PC-9 (cell line): ENCODE data around the gene B4GALT6. TPM values are rescaled to one million over a fixed set of nuclear protein-coding genes. Genes with fewer than 3 reads are reported as not detected.

Experiments used
- BruUV-seq: library from RNA; stranded (reverse); fragments of 400-500 nt; replicated peaks from 2 replicates; lab custom pipeline; 2021; lab: Mats Ljungman, UMichigan
- CTCF ChIA-PET: fragments of 300-600 bp; sonication (Branson Sonifier 250); formaldehyde crosslinking; loops from one replicate; lab custom pipeline; 2022; ENCODE audit warnings: antibody characterized with exemption; lab: Charles Lee
- POLR2A ChIA-PET: fragments of 300-600 bp; sonication (Branson Sonifier 250); formaldehyde crosslinking; loops from one replicate; lab custom pipeline; 2022; ENCODE audit warnings: antibody characterized with exemption; ENCODE audit not compliant: unreplicated experiment; lab: Charles Lee
- DNase-seq, 2 experiments: peaks; one replicate each; pipeline versions ENCODE4 v3.0.0 to v3.0.0-alpha.2; 2015 to 2022; ENCODE audit warnings: mixed read lengths in 1 of 2
- H2AFZ ChIP-seq: fragments of 200-600 bp; sonication (generic); 2 replicates; pipeline ENCODE4 v1.8.1; 2017; ENCODE audit warnings: antibody characterized with exemption
- H3F3A ChIP-seq: fragments of 200-600 bp; sonication (generic); 2 replicates; pipeline ENCODE4 v1.8.1; 2017; ENCODE audit warnings: antibody characterized with exemption, mild to moderate bottlenecking, low read depth; ENCODE audit not compliant: insufficient read depth
- H3K27ac ChIP-seq: fragments of 200-600 bp; sonication (generic); 2 replicates; pipeline ENCODE4 v1.6.1; 2016; ENCODE audit warnings: mixed run types
- H3K27me3 ChIP-seq: fragments of 200-600 bp; sonication (generic); 2 replicates; pipeline ENCODE4 v1.6.1; 2016; ENCODE audit warnings: low read depth, mixed run types; ENCODE audit not compliant: insufficient read depth
- H3K36me3 ChIP-seq: fragments of 200-600 bp; sonication (generic); 2 replicates; pipeline ENCODE4 v1.6.1; 2016; ENCODE audit warnings: low read depth, mixed run types
- H3K4me1 ChIP-seq: fragments of 200-600 bp; sonication (generic); replicated peaks from 2 replicates; pipeline ENCODE4 v1.6.1; 2016; ENCODE audit warnings: mixed run types; ENCODE audit not compliant: insufficient read depth
- H3K4me2 ChIP-seq: fragments of 200-600 bp; sonication (generic); 2 replicates; pipeline ENCODE4 v1.6.1; 2017; ENCODE audit warnings: mixed run types
- H3K4me3 ChIP-seq: fragments of 200-600 bp; sonication (generic); 2 replicates; pipeline ENCODE4 v1.6.1; 2016; ENCODE audit warnings: mixed run types
- H3K79me2 ChIP-seq: fragments of 200-600 bp; sonication (generic); 2 replicates; pipeline ENCODE4 v1.6.1; 2017; ENCODE audit warnings: low read depth, mixed run types
- H3K9me2 ChIP-seq: fragments of 200-600 bp; sonication (generic); 2 replicates; pipeline ENCODE4 v1.8.1; 2017; ENCODE audit warnings: mild to moderate bottlenecking; ENCODE audit not compliant: insufficient read depth
- H3K9me3 ChIP-seq: fragments of 200-600 bp; sonication (generic); 2 replicates; pipeline ENCODE4 v1.8.1; 2016; ENCODE audit warnings: low read depth; ENCODE audit not compliant: insufficient read depth
- H4K20me1 ChIP-seq: fragments of 200-600 bp; sonication (generic); 2 replicates; pipeline ENCODE4 v1.8.1; 2017; ENCODE audit not compliant: insufficient read depth
- CTCF ChIP-seq: fragments of 200-600 bp; sonication (generic); conservative IDR thresholded peaks from 2 replicates; pipeline ENCODE4 v1.6.1; 2017; ENCODE audit warnings: mixed run types, antibody characterized with exemption, mild to moderate bottlenecking, moderate library complexity
- EZH2 ChIP-seq: fragments of 200-600 bp; sonication (generic); IDR thresholded peaks from 2 replicates; pipeline ENCODE4 v1.8.0; 2017; ENCODE audit warnings: antibody characterized with exemption, low read depth
- intact Hi-C: fragments of 100-400 bp; cut with micrococcal nuclease; formaldehyde crosslinking; loops from one replicate; pipeline ENCODE4 v1.10.0; 2022; ENCODE audit not compliant: unreplicated experiment
- total RNA-seq: library from RNA; stranded (reverse); gene quantifications from 2 replicates; pipeline ENCODE4 v1.2.3, GENCODE V29; 2021

Gene B4GALT6
- total RNA-seq, 1 experiment from 2014 or later: 5.3 TPM

GRCh38 chr18:31630549-31630948 is 53.8 kb downstream of the B4GALT6 start:
- H3K79me2 ChIP-seq: no peaks in the 10 kb centered on the region
- no peaks in the 10 kb centered on the region for H4K20me1 ChIP-seq
- H3K27ac ChIP-seq: no peak overlapping the region
- no peaks in the 10 kb centered on the region for H3K9me3 ChIP-seq
- no peaks in the 10 kb centered on the region for H3K9me2 ChIP-seq
- no TSS peak for BruUV-seq
- no peak overlapping the region for H3K4me3 ChIP-seq
- TF ChIP-seq EZH2: no peak
- TF ChIP-seq CTCF: no peak
- DNase-seq: no peak
- ChIA-PET POLR2A (no interaction called here), CTCF (no interaction called here)
- no peaks in the 10 kb centered on the region for H3K27me3 ChIP-seq
- H3K4me2 ChIP-seq: no peak overlapping the region
- intact Hi-C loops: no loop called here
- no peak overlapping the region for H2AFZ ChIP-seq
- no peaks in the 10 kb centered on the region for H3K36me3 ChIP-seq
- no peaks in the 10 kb centered on the region for H3K4me1 ChIP-seq
- H3F3A ChIP-seq: no peaks in the 10 kb centered on the region

- Histone ChIP-seq H3K36me3 (no peaks in the 10 kb centered on the region), H3K4me3 (no peak overlapping the region), H3F3A (no peaks in the 10 kb centered on the region), H4K20me1 (no peaks in the 10 kb centered on the region), H3K79me2 (no peaks in the 10 kb centered on the region), H3K9me3 (no peaks in the 10 kb centered on the region), H3K4me2 (no peak overlapping the region), H2AFZ (no peak overlapping the region), H3K27me3 (no peaks in the 10 kb centered on the region), H3K9me2 (no peaks in the 10 kb centered on the region), H3K4me1 (no peaks in the 10 kb centered on the region), H3K27ac (no peak overlapping the region)
- POLR2A ChIA-PET: no interaction called here
- intact Hi-C loops: no loop called here
- no peak for TF ChIP-seq CTCF
- TF ChIP-seq EZH2: no peak
- CTCF ChIA-PET: no interaction called here
- DNase-seq: no peak
- no TSS peak for BruUV-seq
These were observed 58.0 kb downstream of the B4GALT6 start for GRCh38 chr18:31626409-31626808.

GRCh38 chr18:31624892-31625640 is 59.3 kb downstream of the B4GALT6 start:
- Histone ChIP-seq H2AFZ (no peak overlapping the region), H3K9me2 (no peaks in the 10 kb centered on the region), H3K36me3 (no peaks in the 10 kb centered on the region), H3K79me2 (no peaks in the 10 kb centered on the region), H3F3A (no peaks in the 10 kb centered on the region), H3K4me1 (no peaks in the 10 kb centered on the region), H4K20me1 (no peaks in the 10 kb centered on the region), H3K4me3 (no peak overlapping the region), H3K4me2 (no peak overlapping the region), H3K27me3 (no peaks in the 10 kb centered on the region), H3K27ac (no peak overlapping the region), H3K9me3 (no peaks in the 10 kb centered on the region)
- ChIA-PET POLR2A (no interaction called here), CTCF (no interaction called here)
- no peak for DNase-seq
- BruUV-seq: no TSS peak
- intact Hi-C loops: no loop called here
- TF ChIP-seq EZH2: no peak
- TF ChIP-seq CTCF: no peak
